ENCODE results near the gene PAXIP1.

DNA sequence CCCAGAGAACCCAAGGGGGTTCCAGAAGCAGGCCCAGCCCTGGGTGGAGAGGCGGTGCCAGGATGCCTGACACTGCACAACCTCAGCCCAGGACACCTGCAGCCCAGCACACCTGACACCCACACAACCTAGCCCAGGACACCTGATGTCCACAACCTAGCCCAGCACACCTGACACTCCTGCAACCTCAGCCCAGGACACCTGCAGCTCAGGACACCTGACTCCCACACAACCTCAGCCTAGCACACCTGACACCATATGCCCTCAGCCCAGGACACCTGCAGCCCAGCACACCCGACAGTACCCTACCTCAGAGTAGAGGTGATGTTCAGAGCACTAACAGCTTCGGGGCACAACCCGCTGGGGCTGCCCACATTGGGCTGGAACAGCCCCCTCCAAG lies 87.3 kb downstream of the PAXIP1 start:
- TF ChIP-seq, protein P1, sequence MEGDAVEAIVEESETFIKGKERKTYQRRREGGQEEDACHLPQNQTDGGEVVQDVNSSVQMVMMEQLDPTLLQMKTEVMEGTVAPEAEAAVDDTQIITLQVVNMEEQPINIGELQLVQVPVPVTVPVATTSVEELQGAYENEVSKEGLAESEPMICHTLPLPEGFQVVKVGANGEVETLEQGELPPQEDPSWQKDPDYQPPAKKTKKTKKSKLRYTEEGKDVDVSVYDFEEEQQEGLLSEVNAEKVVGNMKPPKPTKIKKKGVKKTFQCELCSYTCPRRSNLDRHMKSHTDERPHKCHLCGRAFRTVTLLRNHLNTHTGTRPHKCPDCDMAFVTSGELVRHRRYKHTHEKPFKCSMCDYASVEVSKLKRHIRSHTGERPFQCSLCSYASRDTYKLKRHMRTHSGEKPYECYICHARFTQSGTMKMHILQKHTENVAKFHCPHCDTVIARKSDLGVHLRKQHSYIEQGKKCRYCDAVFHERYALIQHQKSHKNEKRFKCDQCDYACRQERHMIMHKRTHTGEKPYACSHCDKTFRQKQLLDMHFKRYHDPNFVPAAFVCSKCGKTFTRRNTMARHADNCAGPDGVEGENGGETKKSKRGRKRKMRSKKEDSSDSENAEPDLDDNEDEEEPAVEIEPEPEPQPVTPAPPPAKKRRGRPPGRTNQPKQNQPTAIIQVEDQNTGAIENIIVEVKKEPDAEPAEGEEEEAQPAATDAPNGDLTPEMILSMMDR (IDR thresholded peaks at IDR 0.05 in 4 of 5, conservative IDR thresholded peaks at IDR 0.05 in 1 of 5), result no peak
- TF ChIP-seq POLR2A (IDR thresholded peaks at IDR 0.05), result no peak
